NCI-H2227 treated with DMSO at 0.1 percent for 48 hours (cell line): ENCODE measurements around the gene PTH1R.

ENCODE experiments used
- DNase-seq: peaks from one replicate; lab custom pipeline; 2025; lab: John Stamatoyannopoulos, UW

PTH1R gene

GRCh38 chr3:46849686-46850467 lies 27.6 kb upstream of the PTH1R start:
- DNase-seq = no peak

GRCh38 chr3:46850468-46850779 lies 27.1 kb upstream of the PTH1R start:
- DNase-seq = no peak

GRCh38 chr3:46851364-46852333 lies 25.9 kb upstream of the PTH1R start:
- no peak for DNase-seq

- DNase-seq = no peak
Observed at GRCh38 chr3:46852334-46852720, 25.2 kb upstream of the PTH1R start.

GRCh38 chr3:46852839-46853355 lies 24.6 kb upstream of the PTH1R start:
- DNase-seq = no peak

- no peak for DNase-seq
Observed at GRCh38 chr3:46853441-46854415, 23.8 kb upstream of the PTH1R start.

GRCh38 chr3:46854555-46854991 lies 22.9 kb upstream of the PTH1R start:
- DNase-seq = no peak

GRCh38 chr3:46856576-46857471 lies 20.7 kb upstream of the PTH1R start:
- no peak for DNase-seq

GRCh38 chr3:46857485-46858341 lies 19.8 kb upstream of the PTH1R start:
- DNase-seq = no peak

- no peak for DNase-seq
Observed at GRCh38 chr3:46858456-46858855, 19.1 kb upstream of the PTH1R start.

- DNase-seq = no peak
Observed at GRCh38 chr3:46859001-46859710, 18.4 kb upstream of the PTH1R start.

GRCh38 chr3:46860017-46860809 lies 17.3 kb upstream of the PTH1R start:
- DNase-seq = no peak

- no peak for DNase-seq
Observed at GRCh38 chr3:46860810-46861604, 16.5 kb upstream of the PTH1R start.

GRCh38 chr3:46861605-46862368 lies 15.7 kb upstream of the PTH1R start:
- DNase-seq = no peak

GRCh38 chr3:46862369-46863025 lies 15.0 kb upstream of the PTH1R start:
- no peak for DNase-seq

GRCh38 chr3:46863261-46863782 lies 14.2 kb upstream of the PTH1R start, which contains the start of gene MYL3:
Gene MYL3 (minus strand): TSS chr3:46863444. CDS start chr3:46863390, 54 bp downstream.
- DNase-seq = no peak
